WI38 (cell line): ENCODE data around the gene PADI1.

Source experiments
- H3K4me3 ChIP-seq: 2 replicates; pipeline ENCODE4 v1.5.1; 2011; ENCODE audit warnings: low read depth, mild to moderate bottlenecking, control low read depth, low read length
- TF ChIP-seq, protein P1 (sequence below): IDR thresholded peaks from 2 replicates; pipeline ENCODE4 v1.5.1; 2012; ENCODE audit warnings: low read depth, mild to moderate bottlenecking, control low read depth, low read length

Gene PADI1

DNA sequence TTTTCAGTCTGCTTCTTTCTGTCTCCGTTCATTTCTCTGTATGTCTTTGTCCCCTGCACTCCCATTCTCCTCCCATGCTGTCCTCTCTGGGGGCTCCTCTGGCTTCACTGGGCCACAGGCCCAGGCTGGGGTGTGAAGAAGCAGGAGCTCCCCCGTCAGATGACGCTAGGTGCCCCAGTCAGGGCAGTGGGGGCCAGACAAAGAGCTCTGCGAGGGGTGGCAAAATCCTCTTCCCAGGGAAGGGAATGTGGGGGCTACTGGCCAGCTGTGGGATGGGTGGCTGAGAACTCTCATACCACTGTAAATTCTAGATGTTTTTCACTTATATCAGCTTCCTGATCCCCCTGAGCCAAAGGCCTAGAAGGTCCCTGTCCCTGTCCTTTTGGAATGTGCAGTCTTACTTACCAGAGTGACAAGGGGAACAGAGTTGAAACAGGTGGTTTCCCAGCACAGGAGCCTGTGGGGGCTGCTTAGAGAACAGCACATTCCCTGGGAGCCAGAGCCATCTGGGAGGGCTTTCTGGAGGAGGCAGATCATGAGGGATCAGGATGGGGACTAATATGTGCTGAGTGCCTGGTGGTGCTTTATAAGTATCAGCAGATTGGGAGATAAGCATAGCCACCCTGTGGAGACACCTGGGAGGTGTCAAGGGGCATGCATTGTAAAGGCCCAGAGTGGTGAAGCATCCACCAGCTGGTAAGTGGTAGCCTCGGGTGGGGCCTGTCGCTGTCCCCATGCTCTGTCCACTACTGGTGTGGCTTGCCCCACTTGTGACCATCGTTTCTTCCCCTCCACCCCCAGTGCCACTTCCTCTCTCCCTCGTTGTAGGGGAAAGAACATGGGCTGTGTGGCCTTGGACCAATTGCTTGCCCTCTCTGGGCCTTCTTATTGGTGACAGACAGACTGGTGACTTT is 10.1 kb upstream of the PADI1 start:
- H3K4me3 ChIP-seq: no peak overlapping the region
- TF ChIP-seq, protein P1, sequence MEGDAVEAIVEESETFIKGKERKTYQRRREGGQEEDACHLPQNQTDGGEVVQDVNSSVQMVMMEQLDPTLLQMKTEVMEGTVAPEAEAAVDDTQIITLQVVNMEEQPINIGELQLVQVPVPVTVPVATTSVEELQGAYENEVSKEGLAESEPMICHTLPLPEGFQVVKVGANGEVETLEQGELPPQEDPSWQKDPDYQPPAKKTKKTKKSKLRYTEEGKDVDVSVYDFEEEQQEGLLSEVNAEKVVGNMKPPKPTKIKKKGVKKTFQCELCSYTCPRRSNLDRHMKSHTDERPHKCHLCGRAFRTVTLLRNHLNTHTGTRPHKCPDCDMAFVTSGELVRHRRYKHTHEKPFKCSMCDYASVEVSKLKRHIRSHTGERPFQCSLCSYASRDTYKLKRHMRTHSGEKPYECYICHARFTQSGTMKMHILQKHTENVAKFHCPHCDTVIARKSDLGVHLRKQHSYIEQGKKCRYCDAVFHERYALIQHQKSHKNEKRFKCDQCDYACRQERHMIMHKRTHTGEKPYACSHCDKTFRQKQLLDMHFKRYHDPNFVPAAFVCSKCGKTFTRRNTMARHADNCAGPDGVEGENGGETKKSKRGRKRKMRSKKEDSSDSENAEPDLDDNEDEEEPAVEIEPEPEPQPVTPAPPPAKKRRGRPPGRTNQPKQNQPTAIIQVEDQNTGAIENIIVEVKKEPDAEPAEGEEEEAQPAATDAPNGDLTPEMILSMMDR: no peak

GRCh38 chr1:17195731-17196130 is 9.2 kb upstream of the PADI1 start:
- no peak overlapping the region for H3K4me3 ChIP-seq
- TF ChIP-seq, protein P1: no peak

DNA sequence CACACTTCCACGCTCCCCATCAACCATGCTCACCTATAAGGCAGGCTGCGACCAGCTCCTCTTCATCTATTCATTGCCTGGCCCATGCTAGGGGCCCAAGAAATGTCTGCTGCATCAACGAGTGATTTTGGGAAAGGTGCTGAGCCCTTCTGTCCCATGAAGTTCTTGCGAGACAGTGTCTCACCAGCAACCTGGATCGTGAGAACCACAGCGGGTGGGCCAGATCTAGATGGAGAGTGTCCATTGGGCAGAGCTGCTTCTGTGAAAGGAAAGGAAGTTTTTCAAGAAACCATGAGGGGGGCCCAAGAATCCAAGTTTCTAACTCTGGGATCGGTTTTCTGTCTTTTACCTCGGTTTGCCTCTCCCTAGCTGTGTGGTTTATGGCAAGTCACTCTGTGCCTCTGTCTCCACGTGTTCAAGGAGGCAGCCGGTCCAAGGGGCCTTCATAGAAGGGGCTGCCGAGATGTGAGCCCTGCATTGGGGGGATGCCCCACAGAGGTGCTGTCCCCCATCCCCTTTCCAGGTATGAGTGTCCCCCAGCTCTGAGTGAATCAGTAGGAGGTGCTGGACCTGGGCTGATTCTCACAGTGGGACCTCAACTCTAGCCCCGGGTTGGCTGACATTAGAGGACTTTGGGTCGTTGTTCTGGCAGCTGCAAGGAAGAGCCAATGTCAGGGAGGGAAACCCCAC is 8.3 kb upstream of the PADI1 start:
- no peak overlapping the region for H3K4me3 ChIP-seq
- TF ChIP-seq, protein P1: no peak

DNA sequence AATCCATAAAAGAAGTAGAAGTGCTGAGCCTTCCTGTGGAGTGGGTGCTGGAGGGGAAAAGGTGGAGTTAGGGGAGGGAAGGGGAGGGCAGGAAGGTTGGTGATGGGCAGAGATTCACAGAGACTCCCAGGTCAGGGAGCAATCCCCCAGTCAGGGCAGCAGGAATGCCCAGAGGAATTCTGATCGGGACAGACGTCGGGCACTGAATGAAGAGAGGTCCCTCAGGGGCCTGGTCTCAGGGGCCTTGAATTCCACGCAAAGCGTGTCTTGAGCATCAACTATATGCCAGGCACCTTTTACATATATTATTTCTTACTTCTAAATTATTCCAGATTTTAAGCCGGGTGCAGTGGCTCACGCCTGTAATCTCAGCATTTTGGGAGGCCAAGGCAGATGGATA is 7.2 kb upstream of the PADI1 start:
- no peak overlapping the region for H3K4me3 ChIP-seq
- TF ChIP-seq, protein P1: no peak

GRCh38 chr1:17198476-17199258 is 6.3 kb upstream of the PADI1 start:
- TF ChIP-seq, protein P1: no peak
- no peak overlapping the region for H3K4me3 ChIP-seq

GRCh38 chr1:17199267-17200044 is 5.5 kb upstream of the PADI1 start:
- TF ChIP-seq, protein P1: no peak
- H3K4me3 ChIP-seq: no peak overlapping the region
